K562 (cell line): ENCODE results near the gene HRC. TPM values are rescaled to one million over a fixed set of nuclear protein-coding genes. Genes with fewer than 3 reads are reported as not detected.
A peak's percentile ranks its signal among the peaks of the same experiment; 100 is the strongest.

Experiments
- ATAC-seq: fragments of 200-7000 bp; cut with Tn5 transposase; 3 replicates; pipeline ENCODE4 v1.9.1; 2020; ENCODE audit warnings: moderate library complexity
- BruUV-seq: library from RNA; stranded (reverse); fragments of 400-500 nt; replicated peaks from 2 replicates; lab custom pipeline; 2021; lab: Mats Ljungman, UMichigan
- CTCF ChIA-PET: fragments of 300-600 bp; formaldehyde crosslinking; extraction: SDS; loops from one replicate; lab custom pipeline; 2021; ENCODE audit warnings: low intra/inter-chr PET ratio; lab: Yijun Ruan, JAX
- POLR2A ChIA-PET: fragments of 300-600, 350-650 bp; sonication (Branson Sonifier 250); formaldehyde crosslinking; extraction: SDS; loops from one replicate; lab custom pipeline; 2021; ENCODE audit warnings: antibody characterized with exemption, inconsistent platforms; lab: Yijun Ruan, JAX
- DNase-seq, 4 experiments: peaks; one replicate each; pipeline versions ENCODE4 v3.0.0 to v3.0.0-alpha.2; 2011 to 2018; ENCODE audit warnings: low spot score in 3 of 4, mixed read lengths in 3 of 4; ENCODE audit errors: extremely low read depth in 1 of 4
- FAIRE-seq: peaks from 2 replicates; lab custom pipeline; 2011; peaks lifted over from hg19 to GRCh38; lab: Jason Lieb, UNC
- H2AFZ ChIP-seq: 2 replicates; pipeline ENCODE4 v1.6.0; 2011; ENCODE audit warnings: low read depth, low read length, control low read depth, inconsistent platforms
- H3K27ac ChIP-seq: fragments of 200-600 bp; 3 replicates; pipeline ENCODE4 v1.8.0; 2011; ENCODE audit warnings: low read depth, mild to moderate bottlenecking, control low read depth, inconsistent platforms, low read length, moderate library complexity, mixed read lengths; ENCODE audit errors: extremely low read depth
- H3K27me3 ChIP-seq, 2 experiments: fragments of 300-600 bp in 1 of 2; 2 replicates in 1 of 2; 3 replicates in 1 of 2; pipeline versions ENCODE4 v1.6.0 to v1.8.0; 2011; ENCODE audit warnings: inconsistent platforms in 2 of 2, low read length in 2 of 2, mild to moderate bottlenecking in 1 of 2, mixed read lengths in 1 of 2, moderate library complexity in 1 of 2; ENCODE audit not compliant: control insufficient read depth in 2 of 2, insufficient read depth in 2 of 2
- H3K36me3 ChIP-seq: fragments of 300-600 bp; 3 replicates; pipeline ENCODE4 v1.8.0; 2011; ENCODE audit warnings: mild to moderate bottlenecking, low read length, inconsistent platforms; ENCODE audit not compliant: control insufficient read depth, insufficient read depth
- H3K4me1 ChIP-seq, 2 experiments: fragments of 200-600 bp in 1 of 2; replicated peaks in 1 of 2; 2 replicates in 1 of 2; 3 replicates in 1 of 2; pipeline versions ENCODE4 v1.5.1 to v1.8.0; 2011; ENCODE audit warnings: inconsistent platforms in 2 of 2, low read length in 2 of 2, mild to moderate bottlenecking in 1 of 2, mixed read lengths in 1 of 2, moderate library complexity in 1 of 2; ENCODE audit not compliant: control insufficient read depth in 2 of 2, insufficient read depth in 2 of 2
- H3K4me2 ChIP-seq: 2 replicates; pipeline ENCODE4 v1.6.1; 2011; ENCODE audit warnings: low read length, control low read depth, inconsistent platforms, mixed read lengths; ENCODE audit not compliant: insufficient read depth
- H3K4me3 ChIP-seq: fragments of 200-600 bp; sonication (generic), shearing (Covaris generic); 2 replicates; pipeline ENCODE4 v1.5.1; 2016; ENCODE audit warnings: control low read depth, inconsistent platforms
- H3K79me2 ChIP-seq: fragments of 200-600 bp; 3 replicates; pipeline ENCODE4 v1.8.0; 2011; ENCODE audit warnings: low read length, inconsistent platforms; ENCODE audit not compliant: control insufficient read depth, insufficient read depth
- H3K9ac ChIP-seq, 2 experiments: 2 replicates each; pipeline versions ENCODE4 v1.6.0 to v1.6.1; 2011; ENCODE audit warnings: low read depth in 2 of 2, low read length in 2 of 2, control low read depth in 1 of 2, inconsistent platforms in 1 of 2, mild to moderate bottlenecking in 1 of 2, mixed read lengths in 1 of 2; ENCODE audit not compliant: insufficient read depth in 1 of 2
- H3K9me1 ChIP-seq: one replicate; pipeline ENCODE4 v1.6.0; 2011; ENCODE audit warnings: inconsistent platforms, mild to moderate bottlenecking, low read length, moderate library complexity; ENCODE audit not compliant: control insufficient read depth, insufficient read depth
- H3K9me3 ChIP-seq: replicated peaks from 2 replicates; pipeline ENCODE4 v1.5.1; 2011; ENCODE audit warnings: low read depth, low read length, inconsistent platforms; ENCODE audit not compliant: control insufficient read depth, insufficient read depth
- H4K20me1 ChIP-seq: replicated peaks from 2 replicates; pipeline ENCODE4 v1.6.1; 2011; ENCODE audit warnings: low read length, inconsistent platforms, mixed read lengths; ENCODE audit not compliant: control insufficient read depth, insufficient read depth
- BRCA1 ChIP-seq, 2 experiments: fragments of 450-650 bp in 1 of 2; sonication (generic) in 1 of 2; formaldehyde crosslinking in 1 of 2; IDR thresholded peaks; 2 replicates each; pipeline versions ENCODE4 v1.5.0 to v1.6.1; 2017 to 2020; ENCODE audit warnings: mild to moderate bottlenecking in 1 of 2, missing genetic modification reagents in 1 of 2
- CEBPG ChIP-seq, 3 experiments: fragments of 200-800 bp in 1 of 3; sonication (Bioruptor generic) in 1 of 3; sonication (generic) in 1 of 3; formaldehyde crosslinking in 1 of 3; IDR thresholded peaks in 2 of 3; conservative IDR thresholded peaks in 1 of 3; 2 replicates each; pipeline versions ENCODE4 v1.6.1 to v1.8.0; 2016 to 2022; ENCODE audit warnings: missing compliant biosample characterization in 2 of 3, missing genetic modification characterization in 2 of 3, mild to moderate bottlenecking in 1 of 3, missing genetic modification reagents in 1 of 3
- CHAMP1 ChIP-seq: fragments of 450-650 bp; IDR thresholded peaks from 2 replicates; pipeline ENCODE4 v1.6.1; 2016; ENCODE audit warnings: mild to moderate bottlenecking
- LARP7 ChIP-seq: fragments of 450-650 bp; IDR thresholded peaks from 2 replicates; pipeline ENCODE4 v1.6.1; 2016
- NFE2 ChIP-seq: IDR thresholded peaks from 2 replicates; pipeline ENCODE4 v1.6.1; 2014; ENCODE audit warnings: antibody characterized with exemption, low read depth
- PML ChIP-seq: IDR thresholded peaks from 2 replicates; pipeline ENCODE4 v1.6.1; 2012; ENCODE audit warnings: low read length, inconsistent platforms
- POLR2A ChIP-seq: fragments of 450-650 bp; conservative IDR thresholded peaks from 2 replicates; pipeline ENCODE4 v1.6.1; 2016
- ZNF146 ChIP-seq: IDR thresholded peaks from one replicate; pipeline ENCODE4 v1.6.1; 2018; ENCODE audit warnings: missing compliant biosample characterization; ENCODE audit not compliant: unreplicated experiment
- ZNF316 ChIP-seq: fragments of 450-650 bp; IDR thresholded peaks from 2 replicates; pipeline ENCODE4 v1.6.1; 2016
- ZNF740 ChIP-seq, 3 experiments: fragments of 200-800 bp in 1 of 3; sonication (Bioruptor generic) in 1 of 3; sonication (generic) in 1 of 3; formaldehyde crosslinking in 1 of 3; IDR thresholded peaks; 2 replicates each; pipeline versions ENCODE4 v1.6.1 to v1.8.0; 2016 to 2022; ENCODE audit warnings: mild to moderate bottlenecking in 2 of 3, missing compliant biosample characterization in 2 of 3, missing genetic modification characterization in 2 of 3, missing genetic modification reagents in 1 of 3
- ZSCAN29 ChIP-seq: fragments of 450-650 bp; IDR thresholded peaks from 2 replicates; pipeline ENCODE4 v1.6.1; 2017
- ZSCAN32 ChIP-seq: fragments of 450-650 bp; formaldehyde crosslinking; IDR thresholded peaks from 2 replicates; pipeline ENCODE4 v1.4.0; 2020; ENCODE audit warnings: mild to moderate bottlenecking, moderate library complexity
- WGBS: fragments of 100-300 bp; shearing (Covaris generic); methylation state at CpG from one replicate; pipeline ENCODE4 v1.1.6; 2016; ENCODE audit warnings: low coverage, mixed read lengths; ENCODE audit not compliant: insufficient coverage; ENCODE audit errors: missing lambda C conversion rate; 5-methylcytosine and 5-hydroxymethylcytosine counted together
- in situ Hi-C: fragments of 300-500 bp; cut with MboI; formaldehyde crosslinking; loops from 4 replicates; pipeline ENCODE4 v1.15.0; 2018; ENCODE audit warnings: inconsistent platforms, mixed read lengths
- intact Hi-C: fragments of 100-400 bp; cut with micrococcal nuclease; formaldehyde crosslinking; loops from 2 replicates; pipeline ENCODE4 v1.14.2; 2022
- polyA plus RNA-seq, 8 experiments: library from polyadenylated mRNA; depleted of rRNA in 4 of 8; stranded (reverse) in 5 of 8; unstranded in 3 of 8; fragments of >200 nt; fragmentation: Nextera tagmentation in 2 of 8; fragmentation: Illumina TruSeq in 1 of 8; extraction: Ambion mirVana in 2 of 8; extraction: Trizol in 1 of 8; gene quantifications; 2 replicates each; pipeline versions ENCODE4 v1.2.1 to v1.2.3, GENCODE V29; 2011 to 2014; ENCODE audit warnings: inconsistent platforms in 1 of 8, missing spikeins in 1 of 8
- total RNA-seq, 7 experiments: library from RNA; depleted of rRNA in 6 of 7; stranded (reverse); fragments of >200 nt in 6 of 7; fragmentation: Illumina TruSeq in 2 of 7; extraction: Trizol in 2 of 7; gene quantifications; 2 replicates each; pipeline versions ENCODE4 v1.2.1 to v1.2.3, GENCODE V29; 2011 to 2021; ENCODE audit warnings: low replicate concordance in 1 of 7
- TF ChIP-seq, protein P1 (sequence below): sonication (generic); formaldehyde crosslinking; IDR thresholded peaks from 2 replicates; pipeline ENCODE4 v1.9.0; 2022; ENCODE audit warnings: mild to moderate bottlenecking, missing genetic modification reagents
- TF ChIP-seq, protein P2 (sequence below): sonication (generic); formaldehyde crosslinking; IDR thresholded peaks from 2 replicates; pipeline ENCODE4 v1.8.1; 2023; ENCODE audit warnings: mild to moderate bottlenecking, missing genetic modification reagents

Gene HRC
- total and polyA plus RNA-seq, 9 of the 15 experiments (the other 6 are each of a cell fraction or from before 2014, with no cell fraction given), result 0.66 to 18.7 (median 13.1) TPM

DNA sequence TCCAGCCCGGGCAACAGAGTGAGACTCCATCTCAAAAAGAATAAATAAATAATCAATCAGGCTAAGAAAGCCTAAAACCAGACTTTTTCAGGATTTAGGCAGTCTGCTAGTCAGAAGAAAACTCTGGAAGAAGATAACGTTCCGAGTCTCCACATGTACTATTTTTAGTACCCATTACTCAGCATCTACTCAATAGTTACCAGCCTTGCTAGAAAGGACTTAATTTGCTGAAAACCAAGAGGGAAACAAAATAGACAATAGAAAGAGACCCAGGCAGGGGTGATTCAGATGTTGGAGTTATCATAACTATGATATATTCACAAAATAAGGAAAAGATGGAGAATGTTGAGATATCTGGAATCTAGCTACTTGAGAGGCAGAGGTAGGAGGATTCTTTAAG lies 44.6 kb downstream of the HRC start (continued):
- TF ChIP-seq CHAMP1 (no peak), ZNF316 (peak; percentile 64), LARP7 (no peak), NFE2 (peak; percentile 56), ZSCAN32 (no peak)
- TF ChIP-seq, protein P1, sequence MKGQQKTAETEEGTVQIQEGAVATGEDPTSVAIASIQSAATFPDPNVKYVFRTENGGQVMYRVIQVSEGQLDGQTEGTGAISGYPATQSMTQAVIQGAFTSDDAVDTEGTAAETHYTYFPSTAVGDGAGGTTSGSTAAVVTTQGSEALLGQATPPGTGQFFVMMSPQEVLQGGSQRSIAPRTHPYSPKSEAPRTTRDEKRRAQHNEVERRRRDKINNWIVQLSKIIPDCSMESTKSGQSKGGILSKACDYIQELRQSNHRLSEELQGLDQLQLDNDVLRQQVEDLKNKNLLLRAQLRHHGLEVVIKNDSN (CRISPR knock-in tag), result no peak

DNA sequence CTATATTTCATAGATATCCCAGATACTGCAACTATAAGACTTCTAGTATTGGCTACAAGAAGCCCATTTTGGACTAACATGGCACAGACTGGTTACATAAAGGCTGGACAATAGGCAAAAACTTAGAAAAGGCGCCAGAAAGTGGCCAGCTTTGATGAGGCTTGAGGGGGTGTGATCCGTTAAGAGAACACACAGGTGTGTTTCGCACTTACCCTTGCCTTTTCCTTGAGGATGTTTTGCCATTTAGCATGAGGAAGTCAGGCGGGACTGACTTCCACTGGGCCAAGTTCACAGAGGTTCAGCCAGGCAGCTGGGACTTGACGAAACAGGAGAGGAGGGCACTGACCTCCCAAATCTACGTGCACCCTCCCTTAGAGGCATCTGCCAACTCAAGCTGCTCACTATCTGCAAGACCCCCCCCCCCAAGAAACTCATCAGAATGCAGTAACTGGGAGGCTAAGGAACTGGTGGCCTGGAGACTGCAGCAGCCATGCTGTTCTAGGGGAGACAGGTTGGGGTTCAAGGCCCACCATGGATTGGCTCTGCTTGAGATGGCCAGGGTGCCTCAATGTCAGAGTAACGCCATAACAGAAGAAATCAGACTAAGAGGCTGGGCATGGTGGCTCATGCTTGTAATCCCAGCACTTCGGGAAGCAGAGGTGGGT lies 45.5 kb downstream of the HRC start:
- WGBS, result 78% methylated on average over 5 of the region's 8 CpGs
- no peak overlapping the region for H3K4me3 ChIP-seq
- H4K20me1 ChIP-seq, result peaks cover 14% of the 10 kb centered on the region
- no peak overlapping the region for H3K4me2 ChIP-seq
- H3K9me3 ChIP-seq, result no peaks in the 10 kb centered on the region
- TF ChIP-seq ZNF146 (CRISPR knock-in tag), result no peak
- TF ChIP-seq PML, result 0 out of 2 replicates have a peak, but pooled peaks have one; percentile 11
- TF ChIP-seq POLR2A, result peak; percentile 46; the same call in 1 of the 2 replicates
- TF ChIP-seq ZNF740 (CRISPR knock-in tag; IDR thresholded peaks at IDR 0.05), result no peak
- 0 out of 4 replicates have a peak, but pooled peaks of 1 of the 2 experiments have one; percentile 26 for TF ChIP-seq ZNF740 (tag; IDR thresholded peaks at IDR 0.05)
- no peak for TF ChIP-seq CEBPG (CRISPR knock-in tag; IDR thresholded peaks at IDR 0.05)
- no peak for TF ChIP-seq CEBPG (tag; conservative IDR thresholded peaks at IDR 0.05 in 1 of 2, IDR thresholded peaks at IDR 0.05 in 1 of 2)
- TF ChIP-seq, protein P2, sequence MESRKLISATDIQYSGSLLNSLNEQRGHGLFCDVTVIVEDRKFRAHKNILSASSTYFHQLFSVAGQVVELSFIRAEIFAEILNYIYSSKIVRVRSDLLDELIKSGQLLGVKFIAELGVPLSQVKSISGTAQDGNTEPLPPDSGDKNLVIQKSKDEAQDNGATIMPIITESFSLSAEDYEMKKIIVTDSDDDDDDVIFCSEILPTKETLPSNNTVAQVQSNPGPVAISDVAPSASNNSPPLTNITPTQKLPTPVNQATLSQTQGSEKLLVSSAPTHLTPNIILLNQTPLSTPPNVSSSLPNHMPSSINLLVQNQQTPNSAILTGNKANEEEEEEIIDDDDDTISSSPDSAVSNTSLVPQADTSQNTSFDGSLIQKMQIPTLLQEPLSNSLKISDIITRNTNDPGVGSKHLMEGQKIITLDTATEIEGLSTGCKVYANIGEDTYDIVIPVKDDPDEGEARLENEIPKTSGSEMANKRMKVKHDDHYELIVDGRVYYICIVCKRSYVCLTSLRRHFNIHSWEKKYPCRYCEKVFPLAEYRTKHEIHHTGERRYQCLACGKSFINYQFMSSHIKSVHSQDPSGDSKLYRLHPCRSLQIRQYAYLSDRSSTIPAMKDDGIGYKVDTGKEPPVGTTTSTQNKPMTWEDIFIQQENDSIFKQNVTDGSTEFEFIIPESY, result 0 out of 2 replicates have a peak, but pooled peaks have one; percentile 18
- no peak for TF ChIP-seq BRCA1 (IDR thresholded peaks at IDR 0.05)
- TF ChIP-seq BRCA1 (CRISPR knock-in tag; IDR thresholded peaks at IDR 0.05), result 0 out of 2 replicates have a peak, but pooled peaks have one; percentile 26
- TF ChIP-seq ZSCAN29, result no peak
- ChIA-PET CTCF (no interaction called here), POLR2A (interaction anchor here (0.6 to 2.2 kb wide), 4 partner anchors 14 to 229 kb away, joined by 3 to 12 read pairs (median 4); no protein-coding TSS in a partner anchor)
- peaks cover 11% of the 10 kb centered on the region for H3K9me1 ChIP-seq
- DNase-seq (no peak), ATAC-seq (no peak), FAIRE-seq (peak; percentile 61)
- H3K4me1 ChIP-seq, result peaks cover 22 to 53% of the 10 kb centered on the region in 2 experiments
- H3K27ac ChIP-seq, result no peak overlapping the region
- in situ Hi-C loops, result loop anchor here (10.0 kb wide), 1 partner anchor 1225 kb away; no protein-coding TSS in a partner anchor
- intact Hi-C loops, result no loop called here
- H3K9ac ChIP-seq, result peak overlapping the region in 1 of 2 experiments; percentile 57; a peak in 1 of 4 replicates
- peaks cover 7% of the 10 kb centered on the region for H3K79me2 ChIP-seq
- no TSS peak for BruUV-seq
- peaks cover 52% of the 10 kb centered on the region for H3K36me3 ChIP-seq
- H2AFZ ChIP-seq, result no peak overlapping the region
- H3K27me3 ChIP-seq, result no peaks in the 10 kb centered on the region
